IMR-90 (cell line): ENCODE measurements around the gene IGFBP7.

ENCODE experiments used
- CEBPB ChIP-seq: IDR thresholded peaks from 2 replicates; pipeline ENCODE4 v1.6.1; 2012; ENCODE audit warnings: low read depth, low read length, improper control_type of control experiment
- CTCF ChIP-seq: conservative IDR thresholded peaks from 2 replicates; pipeline ENCODE4 v1.5.1; 2012; ENCODE audit warnings: mild to moderate bottlenecking, low read depth, low read length, improper control_type of control experiment
- MAZ ChIP-seq: IDR thresholded peaks from 2 replicates; pipeline ENCODE4 v1.6.1; 2012; ENCODE audit warnings: low read depth, mild to moderate bottlenecking, low read length, improper control_type of control experiment, moderate library complexity, borderline replicate concordance
- POLR2A ChIP-seq: IDR thresholded peaks from 2 replicates; pipeline ENCODE4 v1.6.1; 2012; ENCODE audit warnings: mild to moderate bottlenecking, low read depth, low read length
- RAD21 ChIP-seq: IDR thresholded peaks from 2 replicates; pipeline ENCODE4 v1.6.1; 2012; ENCODE audit warnings: low read length, improper control_type of control experiment
- RCOR1 ChIP-seq: IDR thresholded peaks from 2 replicates; pipeline ENCODE4 v1.6.1; 2012; ENCODE audit warnings: mild to moderate bottlenecking, low read length, improper control_type of control experiment; ENCODE audit not compliant: insufficient replicate concordance
- RFX5 ChIP-seq: IDR thresholded peaks from 2 replicates; pipeline ENCODE4 v1.8.0; 2012; ENCODE audit warnings: low read depth, mild to moderate bottlenecking, low read length, moderate library complexity
- SMC3 ChIP-seq: fragments of 150-350 bp; IDR thresholded peaks from 2 replicates; pipeline ENCODE4 v1.6.1; 2016; ENCODE audit warnings: low read depth, mild to moderate bottlenecking, antibody characterized with exemption, low read length, moderate library complexity

- no peak for TF ChIP-seq RFX5
- TF ChIP-seq CEBPB = no peak
- TF ChIP-seq CTCF = no peak
- 0 out of 2 replicates have a peak, but pooled peaks have one; percentile 21 for TF ChIP-seq POLR2A
- TF ChIP-seq SMC3 = no peak
- TF ChIP-seq RAD21 = no peak
- no peak for TF ChIP-seq MAZ
- TF ChIP-seq RCOR1 = peak; percentile 92
Observed at GRCh38 chr4:57077550-57078343, 32.4 kb downstream of the IGFBP7 start.
